ENCODE measurements around the gene SNTG2. TPM values are rescaled to one million over a fixed set of nuclear protein-coding genes. Genes with fewer than 3 reads are reported as not detected.

SNTG2 gene
- total and polyA plus RNA-seq, 2 donors (not counting 1 experiment from before 2014, with no cell fraction given), result 0.06 TPM; not detected in 1

GRCh38 chr2:937530-937929 lies 13.1 kb upstream of the SNTG2 start:
- Histone ChIP-seq H3K79me2 (ENCODE audit: control insufficient read depth, insufficient read depth, low read length) (no peaks in the 10 kb centered on the region), H3K4me3 (replicated peaks in 1 of 4; ENCODE audit: control extremely low read depth in 1 of 4, insufficient read depth in 1 of 4, low read depth in 3 of 4, low read length in 4 of 4) (no peak overlapping the region), H3K9me3 (ENCODE audit: control insufficient read depth, insufficient read depth, low read depth, low read length) (no peaks in the 10 kb centered on the region), H3K27ac (ENCODE audit: insufficient read depth, low read length) (no peak overlapping the region), H4K20me1 (ENCODE audit: control insufficient read depth, extremely low read depth, insufficient read depth, low read length) (no peaks in the 10 kb centered on the region), H3K9ac (ENCODE audit: insufficient read depth, low read length) (no peak overlapping the region), H3K27me3 (ENCODE audit: control insufficient read depth, insufficient read depth, low read length) (no peaks in the 10 kb centered on the region), H2AFZ (ENCODE audit: low read length) (no peak overlapping the region), H3K4me2 (ENCODE audit: extremely low read depth, insufficient read depth, low read length) (no peak overlapping the region), H3K36me3 (ENCODE audit: control insufficient read depth, insufficient read depth, low read length) (no peaks in the 10 kb centered on the region), H3K4me1 (ENCODE audit: control insufficient read depth, extremely low read depth, insufficient read depth, low read length) (no peaks in the 10 kb centered on the region)
- no peak for DNase-seq (ENCODE audit: low read depth in 2 of 2)
- TF ChIP-seq EZH2 (IDR thresholded peaks at IDR 0.05; ENCODE audit: low read length, missing control alignments) (no peak), CTCF (conservative IDR thresholded peaks at IDR 0.05 in 1 of 2, IDR thresholded peaks at IDR 0.05 in 1 of 2; ENCODE audit: low read depth in 1 of 2, low read length in 2 of 2) (no peak)

GRCh38 chr2:938181-939005 lies 12.3 kb upstream of the SNTG2 start:
- H3K27ac ChIP-seq (ENCODE audit: insufficient read depth, low read length), result no peak overlapping the region
- no peak for DNase-seq (ENCODE audit: low read depth in 2 of 2)
- no peaks in the 10 kb centered on the region for H3K36me3 ChIP-seq (ENCODE audit: control insufficient read depth, insufficient read depth, low read length)
- TF ChIP-seq EZH2 (IDR thresholded peaks at IDR 0.05; ENCODE audit: low read length, missing control alignments), result no peak
- no peak for TF ChIP-seq CTCF (conservative IDR thresholded peaks at IDR 0.05 in 1 of 2, IDR thresholded peaks at IDR 0.05 in 1 of 2; ENCODE audit: low read depth in 1 of 2, low read length in 2 of 2)
- no peaks in the 10 kb centered on the region for H3K9me3 ChIP-seq (ENCODE audit: control insufficient read depth, insufficient read depth, low read depth, low read length)
- H3K79me2 ChIP-seq (ENCODE audit: control insufficient read depth, insufficient read depth, low read length), result no peaks in the 10 kb centered on the region
- no peaks in the 10 kb centered on the region for H3K27me3 ChIP-seq (ENCODE audit: control insufficient read depth, insufficient read depth, low read length)
- no peak overlapping the region for H3K9ac ChIP-seq (ENCODE audit: insufficient read depth, low read length)
- no peak overlapping the region for H3K4me3 ChIP-seq (replicated peaks in 1 of 4; ENCODE audit: control extremely low read depth in 1 of 4, insufficient read depth in 1 of 4, low read depth in 3 of 4, low read length in 4 of 4)
- H4K20me1 ChIP-seq (ENCODE audit: control insufficient read depth, extremely low read depth, insufficient read depth, low read length), result no peaks in the 10 kb centered on the region
- no peaks in the 10 kb centered on the region for H3K4me1 ChIP-seq (ENCODE audit: control insufficient read depth, extremely low read depth, insufficient read depth, low read length)
- no peak overlapping the region for H3K4me2 ChIP-seq (ENCODE audit: extremely low read depth, insufficient read depth, low read length)
- H2AFZ ChIP-seq (ENCODE audit: low read length), result no peak overlapping the region

DNA sequence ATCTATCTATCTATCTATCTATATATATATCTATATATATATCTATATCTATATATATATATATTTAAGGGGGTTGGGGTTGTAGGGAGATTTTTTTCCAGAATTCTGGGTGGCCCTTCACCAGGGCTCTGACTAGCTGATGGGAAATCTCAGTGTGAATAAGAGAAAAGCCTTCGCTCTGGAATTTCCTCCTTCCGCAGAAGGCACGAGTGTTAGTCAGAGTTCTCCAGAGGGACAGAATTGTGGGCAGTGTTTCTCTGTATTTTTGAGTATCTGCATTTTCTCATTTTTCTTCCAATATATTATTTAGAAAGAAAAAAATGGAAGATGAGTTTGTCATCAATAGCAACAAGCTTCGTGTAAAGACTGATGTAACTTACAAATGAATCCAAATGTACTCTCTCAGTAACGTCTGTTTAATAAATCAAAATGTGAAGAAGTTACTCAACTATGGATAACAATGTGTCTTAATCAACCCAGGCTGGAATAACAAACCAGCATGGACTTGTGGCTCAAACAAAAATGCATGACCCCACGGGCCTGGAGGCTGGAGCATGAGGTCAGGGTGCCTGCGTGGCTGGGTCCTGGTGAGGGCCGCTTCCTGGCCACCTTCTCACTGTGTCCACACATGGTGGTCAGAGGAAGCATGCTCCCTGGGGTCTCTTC lies 10.6 kb upstream of the SNTG2 start:
- DNase-seq (ENCODE audit: low read depth in 2 of 2), result no peak
- Histone ChIP-seq H3K4me3 (replicated peaks in 1 of 4; ENCODE audit: control extremely low read depth in 1 of 4, insufficient read depth in 1 of 4, low read depth in 3 of 4, low read length in 4 of 4) (no peak overlapping the region), H3K27me3 (ENCODE audit: control insufficient read depth, insufficient read depth, low read length) (no peaks in the 10 kb centered on the region), H3K9ac (ENCODE audit: insufficient read depth, low read length) (no peak overlapping the region), H3K4me2 (ENCODE audit: extremely low read depth, insufficient read depth, low read length) (no peak overlapping the region), H3K36me3 (ENCODE audit: control insufficient read depth, insufficient read depth, low read length) (no peaks in the 10 kb centered on the region), H3K9me3 (ENCODE audit: control insufficient read depth, insufficient read depth, low read depth, low read length) (no peaks in the 10 kb centered on the region), H3K27ac (ENCODE audit: insufficient read depth, low read length) (no peak overlapping the region), H2AFZ (ENCODE audit: low read length) (no peak overlapping the region), H3K4me1 (ENCODE audit: control insufficient read depth, extremely low read depth, insufficient read depth, low read length) (no peaks in the 10 kb centered on the region), H3K79me2 (ENCODE audit: control insufficient read depth, insufficient read depth, low read length) (no peaks in the 10 kb centered on the region), H4K20me1 (ENCODE audit: control insufficient read depth, extremely low read depth, insufficient read depth, low read length) (no peaks in the 10 kb centered on the region)
- TF ChIP-seq EZH2 (IDR thresholded peaks at IDR 0.05; ENCODE audit: low read length, missing control alignments) (no peak), CTCF (conservative IDR thresholded peaks at IDR 0.05 in 1 of 2, IDR thresholded peaks at IDR 0.05 in 1 of 2; ENCODE audit: low read depth in 1 of 2, low read length in 2 of 2) (no peak)
